Measurements from ENCODE around the gene BFSP1.

DNA sequence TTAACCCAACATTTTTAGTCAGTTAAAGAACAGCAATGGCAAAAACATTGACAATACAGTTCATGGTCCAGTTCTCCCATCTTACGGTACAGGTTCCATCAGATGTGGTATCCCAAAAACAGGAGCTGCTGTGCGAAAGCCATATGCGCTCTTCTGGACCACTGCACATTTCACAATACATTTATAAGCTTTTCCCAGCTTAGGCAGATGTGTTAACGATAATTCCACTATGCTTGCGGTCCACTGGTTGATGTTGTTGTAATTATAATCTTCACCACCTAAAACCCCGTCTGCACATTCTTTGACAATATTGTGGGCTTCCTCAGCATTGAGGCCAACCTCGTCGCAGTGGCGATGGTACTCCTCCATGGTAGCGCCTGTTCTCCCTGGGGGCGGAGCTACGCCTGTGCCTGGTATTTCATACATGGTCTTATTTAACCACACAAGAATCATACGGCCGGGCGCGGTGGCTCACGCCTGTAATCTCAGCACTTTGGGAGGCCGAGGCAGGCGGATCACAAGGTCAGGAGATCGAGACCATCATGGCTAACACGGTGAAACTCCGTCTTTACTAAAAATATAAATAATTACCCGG is 52.0 kb downstream of the BFSP1 start:
- TF ChIP-seq, protein P1, sequence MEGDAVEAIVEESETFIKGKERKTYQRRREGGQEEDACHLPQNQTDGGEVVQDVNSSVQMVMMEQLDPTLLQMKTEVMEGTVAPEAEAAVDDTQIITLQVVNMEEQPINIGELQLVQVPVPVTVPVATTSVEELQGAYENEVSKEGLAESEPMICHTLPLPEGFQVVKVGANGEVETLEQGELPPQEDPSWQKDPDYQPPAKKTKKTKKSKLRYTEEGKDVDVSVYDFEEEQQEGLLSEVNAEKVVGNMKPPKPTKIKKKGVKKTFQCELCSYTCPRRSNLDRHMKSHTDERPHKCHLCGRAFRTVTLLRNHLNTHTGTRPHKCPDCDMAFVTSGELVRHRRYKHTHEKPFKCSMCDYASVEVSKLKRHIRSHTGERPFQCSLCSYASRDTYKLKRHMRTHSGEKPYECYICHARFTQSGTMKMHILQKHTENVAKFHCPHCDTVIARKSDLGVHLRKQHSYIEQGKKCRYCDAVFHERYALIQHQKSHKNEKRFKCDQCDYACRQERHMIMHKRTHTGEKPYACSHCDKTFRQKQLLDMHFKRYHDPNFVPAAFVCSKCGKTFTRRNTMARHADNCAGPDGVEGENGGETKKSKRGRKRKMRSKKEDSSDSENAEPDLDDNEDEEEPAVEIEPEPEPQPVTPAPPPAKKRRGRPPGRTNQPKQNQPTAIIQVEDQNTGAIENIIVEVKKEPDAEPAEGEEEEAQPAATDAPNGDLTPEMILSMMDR (IDR thresholded peaks at IDR 0.05) = no peak
- TF ChIP-seq EP300 (IDR thresholded peaks at IDR 0.05; ENCODE audit: low read depth) = no peak
- TF ChIP-seq POLR2A (IDR thresholded peaks at IDR 0.05) = no peak
- no peak for TF ChIP-seq POLR2AphosphoS5 (IDR thresholded peaks at IDR 0.05)
